SK-N-SH treated with all-trans-retinoic acid at 6 μM for 48 hours (cell line): Measurements from ENCODE around the gene GGT1.

Source experiments
- ARNTL ChIP-seq: fragments of 450-650 bp; formaldehyde crosslinking; IDR thresholded peaks from 2 replicates; pipeline ENCODE4 v1.5.0; 2020; ENCODE audit warnings: low read depth, mild to moderate bottlenecking, moderate library complexity, borderline replicate concordance
- BACH2 ChIP-seq: fragments of 250-450 bp; sonication (Bioruptor Pico); IDR thresholded peaks from 2 replicates; pipeline ENCODE4 v1.9.0; 2021; ENCODE audit warnings: mild to moderate bottlenecking, borderline replicate concordance
- GLIS3 ChIP-seq: fragments of 250-450 bp; sonication (Bioruptor Pico); IDR thresholded peaks from 2 replicates; pipeline ENCODE4 v1.5.0; 2020; ENCODE audit warnings: mild to moderate bottlenecking, moderate library complexity
- ISL1 ChIP-seq: fragments of 250-450 bp; sonication (Bioruptor Pico); IDR thresholded peaks from 2 replicates; pipeline ENCODE4 v2.1.2; 2022; ENCODE audit warnings: mild to moderate bottlenecking, moderate library complexity
- RARB ChIP-seq: fragments of 250-450 bp; sonication (Bioruptor Pico); IDR thresholded peaks from 2 replicates; pipeline ENCODE4 v1.8.0; 2021; ENCODE audit warnings: mild to moderate bottlenecking, moderate library complexity
- TCF4 ChIP-seq: fragments of 250-450 bp; sonication (Bioruptor Pico); IDR thresholded peaks from 2 replicates; pipeline ENCODE4 v1.8.0; 2021; ENCODE audit warnings: mild to moderate bottlenecking, moderate library complexity, borderline replicate concordance
- TOX ChIP-seq: fragments of 250-450 bp; sonication (Bioruptor Pico); IDR thresholded peaks from 2 replicates; pipeline ENCODE4 v1.8.0; 2021; ENCODE audit warnings: mild to moderate bottlenecking, moderate library complexity, borderline replicate concordance
- ZFP3 ChIP-seq: fragments of 250-450 bp; sonication (Bioruptor Pico); IDR thresholded peaks from 2 replicates; pipeline ENCODE4 v1.5.0; 2020; ENCODE audit warnings: mild to moderate bottlenecking, moderate library complexity
- ZFP30 ChIP-seq: fragments of 450-650 bp; formaldehyde crosslinking; IDR thresholded peaks from 2 replicates; pipeline ENCODE4 v1.5.0; 2022; ENCODE audit warnings: mild to moderate bottlenecking, moderate library complexity
- ZNF70 ChIP-seq: fragments of 450-650 bp; formaldehyde crosslinking; IDR thresholded peaks from 2 replicates; pipeline ENCODE4 v1.5.0; 2020; ENCODE audit warnings: mild to moderate bottlenecking, moderate library complexity
- TF ChIP-seq, protein P1 (sequence below): fragments of 250-450 bp; sonication (Bioruptor Pico); IDR thresholded peaks from 2 replicates; pipeline ENCODE4 v1.5.0; 2020; ENCODE audit warnings: mild to moderate bottlenecking, moderate library complexity
- TF ChIP-seq, protein P2 (sequence below): fragments of 250-450 bp; sonication (Bioruptor Pico); IDR thresholded peaks from 2 replicates; pipeline ENCODE4 v1.8.0; 2020; ENCODE audit warnings: mild to moderate bottlenecking, moderate library complexity, borderline replicate concordance
- TF ChIP-seq, protein P3 (sequence below): fragments of 250-450 bp; sonication (Bioruptor Pico); IDR thresholded peaks from 2 replicates; pipeline ENCODE4 v1.5.1; 2021; ENCODE audit warnings: mild to moderate bottlenecking, moderate library complexity

DNA sequence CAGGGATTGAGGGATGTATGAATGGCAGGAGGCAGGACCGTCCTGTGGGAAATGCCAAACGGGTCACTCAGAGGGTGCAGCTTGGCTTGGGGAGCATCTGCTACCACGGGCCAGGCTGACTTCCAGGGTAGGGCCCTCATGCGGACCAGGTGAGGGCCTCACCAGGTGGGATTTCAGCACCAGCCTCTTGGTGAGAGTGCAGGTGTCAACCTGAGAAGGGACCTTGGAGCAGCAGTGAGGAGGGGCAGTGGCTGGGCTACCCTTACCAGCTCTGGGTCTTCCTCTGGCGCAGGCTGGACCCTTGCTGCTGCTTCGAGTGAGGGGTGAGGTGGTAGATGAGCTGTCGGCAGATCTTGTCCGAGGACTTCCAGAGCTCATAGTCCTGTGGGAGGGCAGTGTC is 15.0 kb upstream of the GGT1 start:
- TF ChIP-seq, protein P1, sequence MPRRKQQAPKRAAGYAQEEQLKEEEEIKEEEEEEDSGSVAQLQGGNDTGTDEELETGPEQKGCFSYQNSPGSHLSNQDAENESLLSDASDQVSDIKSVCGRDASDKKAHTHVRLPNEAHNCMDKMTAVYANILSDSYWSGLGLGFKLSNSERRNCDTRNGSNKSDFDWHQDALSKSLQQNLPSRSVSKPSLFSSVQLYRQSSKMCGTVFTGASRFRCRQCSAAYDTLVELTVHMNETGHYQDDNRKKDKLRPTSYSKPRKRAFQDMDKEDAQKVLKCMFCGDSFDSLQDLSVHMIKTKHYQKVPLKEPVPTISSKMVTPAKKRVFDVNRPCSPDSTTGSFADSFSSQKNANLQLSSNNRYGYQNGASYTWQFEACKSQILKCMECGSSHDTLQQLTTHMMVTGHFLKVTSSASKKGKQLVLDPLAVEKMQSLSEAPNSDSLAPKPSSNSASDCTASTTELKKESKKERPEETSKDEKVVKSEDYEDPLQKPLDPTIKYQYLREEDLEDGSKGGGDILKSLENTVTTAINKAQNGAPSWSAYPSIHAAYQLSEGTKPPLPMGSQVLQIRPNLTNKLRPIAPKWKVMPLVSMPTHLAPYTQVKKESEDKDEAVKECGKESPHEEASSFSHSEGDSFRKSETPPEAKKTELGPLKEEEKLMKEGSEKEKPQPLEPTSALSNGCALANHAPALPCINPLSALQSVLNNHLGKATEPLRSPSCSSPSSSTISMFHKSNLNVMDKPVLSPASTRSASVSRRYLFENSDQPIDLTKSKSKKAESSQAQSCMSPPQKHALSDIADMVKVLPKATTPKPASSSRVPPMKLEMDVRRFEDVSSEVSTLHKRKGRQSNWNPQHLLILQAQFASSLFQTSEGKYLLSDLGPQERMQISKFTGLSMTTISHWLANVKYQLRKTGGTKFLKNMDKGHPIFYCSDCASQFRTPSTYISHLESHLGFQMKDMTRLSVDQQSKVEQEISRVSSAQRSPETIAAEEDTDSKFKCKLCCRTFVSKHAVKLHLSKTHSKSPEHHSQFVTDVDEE: no peak
- TF ChIP-seq ISL1 (no peak), ZNF70 (CRISPR knock-in tag) (no peak), ZFP30 (no peak), TCF4 (no peak), RARB (CRISPR knock-in tag) (no peak), ZFP3 (CRISPR knock-in tag) (no peak), BACH2 (CRISPR knock-in tag) (no peak), TOX (CRISPR knock-in tag) (no peak), ARNTL (CRISPR knock-in tag) (no peak), GLIS3 (CRISPR knock-in tag) (no peak)
- TF ChIP-seq, protein P2, sequence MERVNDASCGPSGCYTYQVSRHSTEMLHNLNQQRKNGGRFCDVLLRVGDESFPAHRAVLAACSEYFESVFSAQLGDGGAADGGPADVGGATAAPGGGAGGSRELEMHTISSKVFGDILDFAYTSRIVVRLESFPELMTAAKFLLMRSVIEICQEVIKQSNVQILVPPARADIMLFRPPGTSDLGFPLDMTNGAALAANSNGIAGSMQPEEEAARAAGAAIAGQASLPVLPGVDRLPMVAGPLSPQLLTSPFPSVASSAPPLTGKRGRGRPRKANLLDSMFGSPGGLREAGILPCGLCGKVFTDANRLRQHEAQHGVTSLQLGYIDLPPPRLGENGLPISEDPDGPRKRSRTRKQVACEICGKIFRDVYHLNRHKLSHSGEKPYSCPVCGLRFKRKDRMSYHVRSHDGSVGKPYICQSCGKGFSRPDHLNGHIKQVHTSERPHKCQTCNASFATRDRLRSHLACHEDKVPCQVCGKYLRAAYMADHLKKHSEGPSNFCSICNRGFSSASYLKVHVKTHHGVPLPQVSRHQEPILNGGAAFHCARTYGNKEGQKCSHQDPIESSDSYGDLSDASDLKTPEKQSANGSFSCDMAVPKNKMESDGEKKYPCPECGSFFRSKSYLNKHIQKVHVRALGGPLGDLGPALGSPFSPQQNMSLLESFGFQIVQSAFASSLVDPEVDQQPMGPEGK (CRISPR knock-in tag): no peak
- TF ChIP-seq, protein P3, sequence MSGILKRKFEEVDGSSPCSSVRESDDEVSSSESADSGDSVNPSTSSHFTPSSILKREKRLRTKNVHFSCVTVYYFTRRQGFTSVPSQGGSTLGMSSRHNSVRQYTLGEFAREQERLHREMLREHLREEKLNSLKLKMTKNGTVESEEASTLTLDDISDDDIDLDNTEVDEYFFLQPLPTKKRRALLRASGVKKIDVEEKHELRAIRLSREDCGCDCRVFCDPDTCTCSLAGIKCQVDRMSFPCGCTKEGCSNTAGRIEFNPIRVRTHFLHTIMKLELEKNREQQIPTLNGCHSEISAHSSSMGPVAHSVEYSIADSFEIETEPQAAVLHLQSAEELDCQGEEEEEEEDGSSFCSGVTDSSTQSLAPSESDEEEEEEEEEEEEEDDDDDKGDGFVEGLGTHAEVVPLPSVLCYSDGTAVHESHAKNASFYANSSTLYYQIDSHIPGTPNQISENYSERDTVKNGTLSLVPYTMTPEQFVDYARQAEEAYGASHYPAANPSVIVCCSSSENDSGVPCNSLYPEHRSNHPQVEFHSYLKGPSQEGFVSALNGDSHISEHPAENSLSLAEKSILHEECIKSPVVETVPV (CRISPR knock-in tag): no peak
